ENCODE measurements around the gene SPTBN4.
"Not testable (repeated sequence)": the region's sequence is repeated elsewhere in the genome, so short reads cannot be mapped to it uniquely, and the experiment has no call there.

The SPTBN4 gene

DNA sequence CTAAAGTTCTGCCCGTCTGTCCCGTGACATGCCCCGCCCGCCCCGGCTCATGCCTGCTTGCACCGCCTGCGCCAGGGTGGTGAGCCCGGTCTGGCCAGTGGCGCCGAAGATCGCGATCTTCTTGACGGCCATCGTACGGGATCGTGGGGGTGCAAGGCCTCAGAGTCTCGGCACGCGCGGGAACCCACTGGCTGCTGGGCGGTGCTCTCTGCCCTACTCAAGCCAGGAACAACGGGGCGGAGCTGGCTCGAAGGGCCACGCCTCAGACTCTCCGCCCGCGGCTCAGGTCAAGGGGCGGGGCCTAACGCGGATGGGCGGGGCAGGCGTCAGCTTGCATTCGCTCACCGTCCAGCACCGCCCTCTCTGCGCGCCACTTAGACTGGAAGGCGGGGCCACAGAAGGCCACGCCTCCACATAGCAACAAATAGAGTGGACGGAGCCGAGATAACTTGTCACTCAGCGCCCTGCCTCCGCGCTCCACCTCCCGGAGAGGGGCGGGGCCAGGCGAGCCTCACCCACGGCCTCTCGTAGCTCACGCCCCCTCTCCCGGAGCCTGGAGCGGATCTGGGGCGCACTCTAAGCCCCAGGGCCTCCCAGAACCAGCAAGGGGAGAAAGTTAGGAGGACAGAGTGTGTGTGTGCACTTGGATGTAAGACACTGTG, 1.1 kb upstream of the SPTBN4 start, which contains the start of gene BLVRB:
BLVRB (minus strand) TSS at position 189 of the 662 bp plus-strand sequence; CDS start at position 132, 57 bp downstream.
- DNase-seq = peak; percentile 94

DNA sequence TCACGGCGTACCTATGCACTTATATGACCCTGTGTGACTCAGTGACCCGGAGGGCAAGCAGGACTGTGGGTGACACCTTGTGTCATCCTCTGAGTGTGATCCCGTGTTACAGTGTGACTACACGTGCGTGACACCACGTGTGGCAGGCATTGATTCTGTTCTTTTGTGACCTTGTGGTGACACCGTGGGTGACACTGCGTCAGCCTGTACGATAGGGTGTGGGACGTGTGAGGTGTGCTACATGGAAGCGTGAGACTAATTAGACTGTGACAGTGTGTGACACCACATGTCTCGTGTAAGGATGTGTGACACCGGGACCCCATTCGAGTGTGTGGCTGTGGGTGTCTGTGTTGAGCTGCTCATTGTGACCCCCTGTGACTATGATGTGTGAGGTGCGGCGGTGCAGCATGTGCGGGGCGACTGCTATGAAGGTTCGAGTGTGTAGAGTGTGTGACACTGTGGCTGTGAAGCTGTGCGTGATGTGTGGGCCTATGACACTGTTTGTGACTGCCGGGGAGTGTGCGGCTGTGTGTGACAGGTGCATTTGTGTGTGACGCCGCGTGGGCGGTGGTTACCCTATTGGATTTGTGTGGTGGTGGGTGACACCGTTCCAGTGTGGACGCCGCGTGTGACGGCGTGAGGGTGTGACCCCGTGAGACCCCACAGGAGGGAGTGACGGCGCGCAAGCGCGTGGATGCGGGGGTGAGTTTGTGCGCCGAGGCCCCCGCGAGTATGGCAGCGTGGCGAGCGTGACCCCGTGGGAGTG, 399 bp upstream of the SPTBN4 start:
- no peak for DNase-seq

DNA sequence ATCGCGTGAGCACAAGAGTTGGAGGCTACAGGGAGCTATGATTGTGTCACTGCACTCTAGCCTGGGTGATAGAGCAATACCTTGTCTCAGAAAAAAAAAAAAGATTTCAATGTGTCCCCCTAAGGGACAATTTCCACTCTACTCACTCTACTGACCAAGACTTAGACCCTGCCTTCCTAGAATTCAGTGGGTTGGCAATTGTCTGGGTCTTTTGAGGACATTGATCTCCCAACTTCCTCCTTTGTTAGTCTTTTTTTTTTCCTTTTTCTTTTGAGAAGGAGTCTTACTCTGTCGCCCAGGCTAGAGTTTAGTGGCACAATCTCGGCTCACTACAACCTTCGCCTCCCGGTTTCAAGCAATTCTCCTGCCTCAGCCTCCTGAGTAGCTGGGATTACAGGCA, 2.2 kb downstream of the SPTBN4 start:
- no peak for DNase-seq

DNA sequence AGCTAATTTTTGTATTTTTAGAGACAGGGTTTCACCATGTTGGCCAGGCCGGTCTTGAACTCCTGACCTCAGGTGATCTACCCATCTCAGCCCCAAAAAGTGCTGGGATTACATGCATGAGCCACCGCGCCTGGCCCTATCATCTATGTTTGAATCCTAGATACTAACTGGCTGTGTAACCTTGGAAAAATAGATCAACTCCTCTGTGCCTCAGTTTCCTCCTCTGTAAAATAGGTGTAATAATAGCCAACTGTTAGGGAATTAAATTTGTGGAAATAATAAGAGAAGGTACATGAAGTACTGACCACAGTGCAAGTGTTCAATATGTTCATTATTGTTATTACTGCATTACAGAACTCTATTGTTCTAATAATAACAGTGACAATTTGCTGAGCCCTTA, 4.3 kb downstream of the SPTBN4 start:
- no peak for DNase-seq

DNA sequence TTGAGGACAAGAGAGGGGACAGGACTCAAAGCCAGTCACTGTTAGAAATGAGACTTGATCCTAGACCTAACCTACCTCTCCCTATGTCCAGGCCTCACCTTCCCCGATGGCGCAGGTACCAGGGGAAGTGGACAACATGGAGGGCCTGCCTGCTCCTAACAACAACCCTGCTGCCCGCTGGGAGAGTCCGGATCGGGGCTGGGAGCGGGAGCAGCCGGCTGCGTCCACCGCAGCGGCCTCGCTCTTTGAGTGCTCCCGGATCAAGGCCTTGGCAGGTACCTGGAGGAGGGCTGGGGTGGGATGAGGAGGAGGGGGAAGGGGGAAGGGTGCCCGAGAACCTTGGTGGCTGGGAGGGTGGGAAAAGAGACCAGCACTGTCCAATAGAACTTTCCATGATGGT, 5.7 kb downstream of the SPTBN4 start:
- DNase-seq = no peak

DNA sequence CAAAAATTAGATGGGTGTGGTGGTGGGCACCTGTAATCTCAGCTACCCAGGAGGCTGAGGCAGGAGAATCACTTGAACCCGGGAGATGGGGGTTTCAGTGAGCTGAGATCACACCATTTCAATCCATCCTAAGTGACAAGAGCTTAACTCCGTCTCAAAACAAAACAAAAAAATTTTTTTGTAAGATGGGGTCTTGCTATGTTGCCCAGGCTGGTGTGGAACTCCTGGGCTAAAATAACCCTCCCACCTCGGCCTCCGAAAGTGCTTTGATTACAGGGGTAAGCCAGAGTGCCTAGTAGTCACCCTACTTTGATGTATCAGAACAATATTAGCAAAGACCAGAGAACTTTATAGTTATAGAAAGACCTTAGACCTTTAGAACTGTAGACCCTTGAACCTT, 7.9 kb downstream of the SPTBN4 start:
- no peak for DNase-seq

DNA sequence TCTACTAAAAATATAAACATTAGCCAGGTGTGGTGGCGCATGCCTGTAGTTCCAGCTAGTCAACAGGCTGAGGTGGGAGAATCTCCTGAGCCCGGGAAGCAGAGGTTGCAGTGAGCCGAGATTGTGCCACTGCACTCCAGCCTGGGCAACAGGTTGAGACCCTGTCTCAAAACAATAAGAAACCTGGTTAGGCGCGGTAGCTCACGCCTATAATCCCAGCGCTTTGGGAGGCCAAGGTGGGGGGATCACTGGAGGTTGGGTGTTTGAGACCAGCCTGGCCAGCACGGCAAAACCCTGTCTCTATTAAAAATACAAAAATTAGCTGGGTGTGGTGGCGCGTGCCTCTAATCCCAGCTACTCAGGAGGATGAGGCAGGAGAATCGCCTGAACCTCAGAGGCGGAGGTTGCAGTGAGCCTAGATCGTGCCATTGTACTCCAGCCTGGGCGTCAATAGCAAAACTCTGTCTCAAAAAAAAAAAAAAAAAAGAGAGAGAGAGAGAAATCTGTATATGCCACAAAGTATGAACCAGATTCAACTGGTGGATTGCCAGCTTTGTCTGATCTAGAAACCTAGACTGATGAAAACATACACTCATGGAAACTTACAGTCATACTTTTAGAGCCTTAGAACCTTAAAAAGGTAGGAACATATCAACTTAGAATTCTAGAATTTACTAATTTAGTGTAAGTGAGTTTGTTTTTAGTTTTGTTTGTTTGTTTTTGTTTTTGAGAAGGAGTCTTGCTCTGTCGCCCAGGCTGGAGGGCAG, 9.3 kb downstream of the SPTBN4 start:
- not testable (repeated sequence) for DNase-seq

DNA sequence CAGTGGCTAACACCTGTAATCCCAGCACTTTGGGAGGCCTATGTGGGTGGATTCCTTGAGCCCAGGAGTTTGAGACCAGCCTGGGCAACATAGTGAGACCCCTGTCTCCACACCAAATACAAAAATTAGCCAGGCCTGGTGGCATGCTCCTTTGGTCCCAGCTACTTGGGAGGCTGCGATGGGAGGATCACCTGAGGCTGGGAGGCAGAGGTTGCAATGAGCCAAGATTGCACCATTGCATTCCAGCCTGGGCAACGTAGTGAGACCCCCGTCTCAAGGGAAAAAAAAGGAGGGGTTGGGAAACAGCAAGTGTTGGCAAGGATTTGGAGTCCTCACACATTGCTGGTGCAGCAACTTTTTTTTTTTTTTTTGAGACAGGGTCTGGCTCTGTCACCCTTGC, 19.2 kb downstream of the SPTBN4 start:
- DNase-seq = no peak

DNA sequence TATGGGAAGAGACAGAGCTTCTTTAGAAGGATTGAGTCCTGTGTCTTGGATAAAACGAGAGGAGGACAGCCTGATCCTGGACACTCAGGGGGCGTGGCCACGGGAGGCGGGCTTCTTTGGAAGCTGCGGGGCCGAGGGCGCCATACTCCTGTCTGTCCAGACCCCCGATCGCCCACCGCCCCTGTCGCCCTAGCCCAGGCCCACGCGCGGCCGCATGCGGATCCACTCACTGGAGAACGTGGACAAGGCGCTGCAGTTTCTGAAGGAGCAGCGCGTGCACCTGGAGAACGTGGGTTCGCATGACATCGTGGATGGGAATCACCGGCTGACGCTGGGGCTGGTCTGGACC, 23.1 kb downstream of the SPTBN4 start:
- DNase-seq = no peak

DNA sequence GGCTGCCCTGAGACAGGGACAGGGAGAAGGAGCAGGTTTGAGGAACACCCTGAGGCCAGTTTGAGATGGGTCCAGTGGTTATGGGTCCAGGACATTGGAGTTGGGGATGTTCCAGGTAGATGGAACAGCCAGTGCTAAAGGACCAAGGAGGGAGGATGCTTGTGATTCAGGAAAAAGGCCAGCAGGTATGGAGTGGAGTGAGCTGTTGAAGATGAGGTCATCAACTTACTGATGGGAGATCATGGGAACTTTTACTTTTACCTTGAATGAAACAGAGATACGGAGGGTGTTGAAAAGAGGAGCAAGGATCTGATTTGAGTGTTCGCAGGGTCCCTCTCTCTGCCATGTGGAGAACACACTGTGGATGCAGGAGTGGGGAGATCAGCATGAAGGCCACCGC, 25.5 kb downstream of the SPTBN4 start:
- no peak for DNase-seq

DNA sequence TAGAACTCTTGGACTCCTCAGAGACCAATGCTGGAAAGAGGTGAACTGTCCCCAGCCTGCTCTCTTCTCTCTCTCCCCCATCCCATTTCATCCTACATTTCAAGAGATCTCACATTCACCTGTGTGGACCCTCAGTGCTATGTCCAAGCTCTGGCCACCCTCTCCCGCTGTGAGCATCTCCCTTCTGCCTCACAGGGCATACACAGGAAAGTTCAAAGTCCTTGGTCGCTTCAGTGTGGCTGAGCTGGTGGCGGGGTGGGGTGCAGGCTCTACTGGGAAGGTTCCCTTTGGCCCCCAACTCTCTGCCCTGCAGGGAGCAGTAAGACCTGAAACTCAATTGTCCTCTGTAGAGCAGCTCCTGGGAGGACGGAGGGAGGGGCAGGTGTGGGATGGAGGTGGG, 27.0 kb downstream of the SPTBN4 start:
- DNase-seq = no peak

DNA sequence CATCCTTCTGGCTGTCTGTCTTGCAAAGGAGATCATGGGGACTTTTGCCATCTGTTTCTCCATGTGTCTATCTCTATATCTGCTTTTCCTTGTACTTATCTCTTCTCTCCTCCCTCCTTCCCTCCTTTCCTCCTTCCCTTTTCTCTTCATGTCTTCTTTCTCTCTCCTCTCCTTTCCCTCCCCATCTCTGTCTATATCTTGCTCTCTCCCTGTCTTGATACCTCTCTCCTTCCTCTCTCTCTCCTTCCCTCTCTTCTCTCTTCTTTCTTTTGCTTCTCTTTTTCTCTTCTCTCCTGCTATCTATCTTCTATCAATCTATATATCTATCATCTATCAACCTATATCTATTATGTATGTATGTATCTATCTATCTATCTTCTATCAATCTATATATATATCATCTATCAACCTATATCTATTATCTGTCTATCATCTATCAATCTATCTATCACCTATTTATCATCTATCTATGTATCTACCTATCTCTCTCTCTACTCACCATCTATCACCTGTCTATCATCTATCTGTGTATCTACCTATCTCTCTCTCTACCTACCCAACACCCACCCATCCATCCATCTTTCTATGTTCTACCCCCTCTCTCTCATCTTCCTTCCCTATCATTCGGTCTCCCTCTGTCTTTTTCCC, 27.5 kb downstream of the SPTBN4 start:
- DNase-seq = no peak

DNA sequence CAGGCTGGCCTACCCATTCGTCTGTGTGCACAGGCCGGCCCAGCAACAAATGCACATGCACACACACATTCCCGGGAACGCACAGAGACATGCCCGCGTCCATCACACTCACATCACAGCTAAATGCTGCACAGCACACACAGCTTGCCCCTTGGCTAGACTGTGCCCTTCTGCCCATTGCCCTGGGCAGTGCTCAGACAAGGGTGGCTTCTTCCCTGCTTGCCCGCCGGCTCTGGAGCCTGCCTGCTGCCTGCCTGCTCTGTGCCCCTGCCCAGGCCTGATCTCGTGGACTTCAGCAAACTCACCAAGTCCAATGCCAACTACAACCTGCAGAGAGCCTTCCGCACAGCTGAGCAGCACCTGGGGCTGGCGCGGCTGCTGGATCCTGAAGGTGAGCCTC, 30.4 kb downstream of the SPTBN4 start:
- DNase-seq = no peak

DNA sequence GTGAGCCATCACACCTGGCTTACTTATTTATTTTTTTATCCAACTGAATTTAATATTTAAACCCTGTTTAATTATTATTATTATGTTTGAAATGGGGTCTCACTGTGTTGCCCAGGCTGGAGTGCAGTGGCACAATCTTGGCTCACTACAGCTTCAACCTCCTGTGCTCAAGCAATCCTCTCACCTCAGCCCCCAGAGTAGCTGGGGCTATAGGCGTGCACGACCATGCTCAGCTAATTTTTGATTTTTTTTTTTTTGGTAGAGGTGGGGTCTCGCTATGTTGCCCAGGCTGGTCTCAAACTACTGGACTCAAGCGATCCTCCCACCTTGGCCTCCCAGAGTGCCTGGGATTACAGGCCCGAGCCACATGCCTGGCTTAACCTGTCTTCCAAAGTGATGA, 32.5 kb downstream of the SPTBN4 start:
- DNase-seq = no peak

DNA sequence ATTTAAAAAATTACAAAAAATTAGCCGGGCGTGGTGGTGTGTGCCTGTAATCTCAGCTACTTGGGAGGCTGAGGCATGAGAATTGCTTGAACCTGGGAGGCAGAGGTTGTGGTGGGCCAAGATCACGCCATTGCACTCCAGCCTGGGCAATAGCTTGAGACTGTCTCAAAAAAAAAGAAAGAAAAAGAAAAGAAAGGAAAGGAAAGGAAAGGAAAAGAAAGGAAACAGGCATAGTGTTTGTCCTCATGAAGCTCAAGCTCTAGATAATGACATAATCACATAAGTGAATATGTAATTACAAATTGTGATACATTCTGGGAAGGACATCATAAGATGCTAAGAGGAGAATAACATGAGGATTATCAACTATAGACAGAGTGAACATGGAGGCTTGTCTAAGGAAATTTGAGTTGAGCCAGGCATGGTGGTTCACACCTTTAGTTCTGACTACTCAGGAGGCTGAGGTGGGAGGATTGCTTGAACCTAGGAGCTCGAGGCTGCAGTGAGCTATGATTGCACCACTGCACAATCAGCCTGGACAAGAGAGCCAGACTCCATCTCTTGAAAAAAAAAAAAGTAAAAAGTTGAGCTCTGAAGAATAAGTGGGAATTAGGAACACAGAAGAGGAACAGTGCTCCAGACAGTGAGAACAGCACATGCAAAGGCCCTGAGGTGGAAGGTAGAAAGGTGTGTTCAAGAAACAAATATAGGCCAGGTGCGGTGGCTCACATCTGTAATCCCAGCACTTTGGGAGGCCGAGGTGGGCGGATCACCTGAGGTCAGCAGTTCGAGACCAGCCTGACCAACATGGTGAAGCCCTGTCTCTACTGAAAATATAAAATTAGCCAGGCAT, 34.1 kb downstream of the SPTBN4 start:
- DNase-seq = not testable (repeated sequence)

DNA sequence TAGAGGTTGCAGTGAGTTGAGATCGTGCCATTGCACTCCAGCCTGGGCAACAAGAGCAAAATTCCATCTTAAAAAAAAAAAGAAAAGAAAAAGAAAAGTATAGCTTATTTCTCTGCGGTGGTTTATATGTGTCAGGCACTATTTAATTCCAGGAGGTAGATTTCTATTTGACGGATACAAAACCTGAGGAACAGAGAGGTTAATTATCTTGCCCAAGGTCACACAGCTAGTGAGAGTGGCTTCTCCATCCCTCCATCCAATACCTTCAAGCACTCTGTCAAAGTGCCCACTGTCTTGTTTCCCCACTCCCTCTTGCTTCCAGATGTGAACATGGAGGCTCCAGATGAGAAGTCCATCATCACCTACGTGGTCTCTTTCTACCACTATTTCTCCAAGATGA, 34.8 kb downstream of the SPTBN4 start:
- DNase-seq = no peak

DNA sequence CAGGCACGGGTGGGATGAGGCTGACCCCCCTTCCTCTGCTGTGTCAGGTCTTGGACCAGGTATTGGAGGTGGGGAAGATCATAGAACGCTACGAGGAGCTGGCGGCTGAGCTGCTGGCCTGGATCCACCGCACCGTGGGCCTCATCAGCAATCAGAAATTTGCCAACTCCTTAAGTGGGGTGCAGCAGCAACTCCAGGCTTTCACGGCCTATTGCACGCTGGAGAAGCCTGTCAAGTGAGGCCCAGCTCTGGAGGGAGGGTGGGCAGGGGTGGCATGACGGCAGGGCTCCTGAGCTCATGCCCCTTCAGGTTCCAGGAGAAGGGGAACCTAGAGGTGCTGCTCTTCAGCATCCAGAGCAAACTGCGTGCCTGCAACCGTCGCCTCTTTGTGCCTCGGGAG, 35.3 kb downstream of the SPTBN4 start:
- no peak for DNase-seq

DNA sequence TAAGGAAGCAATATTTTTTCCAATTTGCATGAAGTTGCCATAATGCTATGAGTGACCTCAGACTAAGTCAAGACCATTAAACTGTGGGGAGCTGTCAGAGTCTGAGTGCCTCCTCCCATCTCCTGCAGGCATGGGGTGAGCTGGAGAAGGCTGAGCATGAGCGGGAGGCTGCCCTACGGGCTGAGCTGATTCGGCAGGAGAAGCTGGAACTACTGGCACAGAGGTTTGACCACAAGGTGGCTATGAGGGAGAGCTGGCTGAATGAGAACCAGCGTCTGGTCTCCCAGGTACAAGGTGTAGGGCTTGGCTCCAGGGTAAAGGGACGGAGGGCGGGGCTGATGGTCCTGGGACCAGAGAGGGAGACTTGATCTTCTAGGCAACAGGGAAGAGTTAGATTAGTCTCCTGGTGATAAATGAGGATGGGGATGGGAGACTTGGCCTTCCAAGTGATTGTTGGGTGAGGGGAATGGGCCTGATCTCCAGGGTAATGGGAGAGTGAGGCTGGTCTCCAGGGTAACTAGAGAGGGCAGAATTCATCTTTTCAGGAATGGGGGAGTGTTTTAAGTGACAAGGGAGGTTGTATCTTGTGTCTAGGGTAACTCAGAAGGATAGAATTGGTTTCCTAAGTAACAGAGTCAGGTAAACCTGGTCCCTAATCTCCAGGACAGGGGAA, 36.0 kb downstream of the SPTBN4 start:
- DNase-seq = no peak

DNA sequence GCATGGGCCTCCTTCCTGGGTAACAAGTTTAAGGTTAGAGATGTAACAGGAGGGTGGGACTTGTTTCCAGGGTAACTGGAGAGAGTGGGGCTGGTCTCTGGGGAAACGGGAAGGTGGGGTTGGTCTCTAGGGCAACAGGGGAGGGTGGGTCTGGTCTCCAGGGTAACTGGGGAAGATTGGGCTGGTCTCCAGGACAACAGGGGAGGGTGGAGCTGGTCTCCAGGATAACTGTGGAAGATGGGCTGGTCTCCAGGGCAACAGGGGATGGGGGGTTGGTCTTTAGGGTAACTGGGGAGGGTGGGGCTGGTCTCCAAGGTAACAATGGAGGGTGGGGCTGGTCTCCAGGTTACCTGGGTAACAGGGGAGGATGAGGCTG, 36.5 kb downstream of the SPTBN4 start:
- DNase-seq = no peak

DNA sequence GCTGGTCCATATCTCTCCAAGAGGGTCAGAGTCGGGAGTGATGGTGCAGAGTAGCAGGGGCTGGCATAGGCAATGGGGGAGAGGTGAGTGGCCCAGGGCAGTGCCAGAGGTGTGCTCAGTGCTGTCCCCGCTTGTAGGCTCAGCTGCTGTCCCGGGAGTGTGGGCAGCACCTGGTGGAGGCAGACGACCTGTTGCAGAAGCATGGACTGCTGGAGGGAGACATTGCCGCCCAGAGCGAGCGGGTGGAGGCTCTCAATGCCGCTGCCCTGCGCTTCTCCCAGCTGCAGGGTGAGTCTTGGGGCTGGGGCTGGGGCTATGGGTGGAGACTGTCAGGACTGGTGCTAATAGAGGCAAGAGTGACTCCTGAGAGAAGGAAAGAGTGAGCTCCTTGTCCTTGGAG, 39.3 kb downstream of the SPTBN4 start:
- DNase-seq = no peak

DNA sequence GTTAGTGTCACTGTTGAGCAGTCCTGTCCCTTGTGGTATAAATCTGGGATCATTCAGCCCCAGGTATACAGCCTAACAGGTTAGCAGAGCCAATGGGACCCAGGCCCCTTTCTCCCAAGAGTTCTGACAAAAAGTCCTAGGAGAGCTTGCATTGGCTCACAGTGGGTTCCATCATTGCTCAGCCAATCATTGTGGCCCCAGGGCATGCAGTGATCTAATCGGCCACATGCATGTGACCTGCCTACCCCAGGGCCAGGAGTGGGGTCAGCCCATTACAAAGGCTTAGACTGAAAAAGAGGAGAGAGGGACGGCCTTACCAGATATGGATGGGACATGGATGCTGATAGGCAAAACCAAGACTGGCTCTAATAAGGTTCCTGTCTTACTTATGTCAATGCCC, 41.1 kb downstream of the SPTBN4 start:
- no peak for DNase-seq

DNA sequence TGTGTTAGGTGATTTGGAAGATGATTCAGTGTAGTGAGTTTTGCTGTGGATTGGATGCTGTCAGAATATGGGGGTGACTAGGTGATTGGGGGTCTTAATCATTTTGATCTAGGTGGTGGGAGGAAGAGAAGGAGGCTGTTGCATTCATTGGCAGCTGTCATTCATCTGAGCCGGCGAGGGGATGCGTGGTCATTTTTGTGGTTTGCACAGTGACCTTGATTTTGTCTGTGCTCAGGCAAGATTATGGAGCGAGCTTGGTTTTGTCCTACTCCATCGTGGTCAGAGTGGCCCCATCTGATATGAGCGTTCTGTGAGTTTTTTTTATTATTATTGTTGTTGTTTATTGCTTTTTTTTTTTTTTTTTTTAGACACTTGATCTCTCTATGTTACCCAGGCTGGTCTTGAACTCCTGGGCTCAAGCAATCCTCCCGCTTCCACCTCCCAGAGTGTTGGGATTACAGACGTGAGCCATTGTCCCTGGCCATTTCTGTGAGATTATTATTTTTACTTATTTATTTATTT, 42.0 kb downstream of the SPTBN4 start:
- DNase-seq = no peak
